Measurements from ENCODE around the gene ANKLE2.

The ANKLE2 gene

GRCh38 chr12:132690112-132690511 is 71.5 kb downstream of the ANKLE2 start:
- peaks cover 20% of the 10 kb centered on the region for H3K4me1 Mint-ChIP-seq (ENCODE audit: low read depth)
- no peak overlapping the region for H3K4me3 Mint-ChIP-seq
- no peak overlapping the region for H3K27ac Mint-ChIP-seq
- intact Hi-C loops (cut with micrococcal nuclease) = no loop called here
- H3K27me3 Mint-ChIP-seq = peaks cover 8% of the 10 kb centered on the region
- no peaks in the 10 kb centered on the region for H3K36me3 Mint-ChIP-seq (ENCODE audit: low read depth)
- no peaks in the 10 kb centered on the region for H3K9me3 Mint-ChIP-seq

- H3K27me3 Mint-ChIP-seq = peaks cover 8% of the 10 kb centered on the region
- no peaks in the 10 kb centered on the region for H3K9me3 Mint-ChIP-seq
- peaks cover 22% of the 10 kb centered on the region for H3K4me1 Mint-ChIP-seq (ENCODE audit: low read depth)
- no peaks in the 10 kb centered on the region for H3K36me3 Mint-ChIP-seq (ENCODE audit: low read depth)
- no peak overlapping the region for H3K27ac Mint-ChIP-seq
- intact Hi-C loops (cut with micrococcal nuclease) = no loop called here
- H3K4me3 Mint-ChIP-seq = peak overlapping the region; percentile 17
Measured at GRCh38 chr12:132689227-132689626, 72.4 kb downstream of the ANKLE2 start.

GRCh38 chr12:132687211-132688164 is 74.1 kb downstream of the ANKLE2 start, which contains the start of the genes POLE and PXMP2:
Gene POLE, minus strand, starts transcription at chr12:132687342. Its CDS starts 27 bp downstream, at chr12:132687315.
Gene PXMP2, plus strand, starts transcription at chr12:132687587. Its CDS starts 84 bp downstream, at chr12:132687671.
- no peaks in the 10 kb centered on the region for H3K36me3 Mint-ChIP-seq (ENCODE audit: low read depth)
- intact Hi-C loops (cut with micrococcal nuclease) = loop anchor here (2.0 kb wide), 1 partner anchor 23 kb away; the partner anchor contains the start of gene PGAM5
- peak within 1 kb of the TSS; percentile 85 for H3K4me3 Mint-ChIP-seq
- H3K27ac Mint-ChIP-seq = peak within 1 kb of the TSS; percentile 78
- H3K27me3 Mint-ChIP-seq = peaks cover 8% of the 10 kb centered on the region
- H3K9me3 Mint-ChIP-seq = no peaks in the 10 kb centered on the region
- H3K4me1 Mint-ChIP-seq (ENCODE audit: low read depth) = peaks cover 22% of the 10 kb centered on the region

- Mint-ChIP-seq H3K27ac (peak overlapping the region; percentile 78), H3K4me3 (peak overlapping the region; percentile 85)
- intact Hi-C loops (cut with micrococcal nuclease) = loop anchor here (2.0 kb wide), 1 partner anchor 24 kb away; the partner anchor contains the start of gene PGAM5
Measured at GRCh38 chr12:132686825-132687210, 74.8 kb downstream of the ANKLE2 start.

GRCh38 chr12:132685400-132685799 is 76.2 kb downstream of the ANKLE2 start:
- Mint-ChIP-seq H3K27me3 (peaks cover 8% of the 10 kb centered on the region), H3K9me3 (no peaks in the 10 kb centered on the region), H3K4me3 (no peak overlapping the region), H3K4me1 (ENCODE audit: low read depth) (peaks cover 22% of the 10 kb centered on the region), H3K27ac (no peak overlapping the region), H3K36me3 (ENCODE audit: low read depth) (peaks cover 10% of the 10 kb centered on the region)
- intact Hi-C loops (cut with micrococcal nuclease) = no loop called here

More at GRCh38 chr12:132686825-132687210, 74.8 kb downstream of the ANKLE2 start:
- Mint-ChIP-seq H3K4me1 (ENCODE audit: low read depth) (peaks cover 22% of the 10 kb centered on the region), H3K27me3 (peaks cover 8% of the 10 kb centered on the region), H3K9me3 (no peaks in the 10 kb centered on the region), H3K36me3 (ENCODE audit: low read depth) (no peaks in the 10 kb centered on the region)

- Mint-ChIP-seq H3K27me3 (no peaks in the 10 kb centered on the region), H3K27ac (no peak overlapping the region), H3K4me1 (ENCODE audit: low read depth) (no peaks in the 10 kb centered on the region), H3K9me3 (no peaks in the 10 kb centered on the region), H3K36me3 (ENCODE audit: low read depth) (peaks cover 90% of the 10 kb centered on the region), H3K4me3 (no peak overlapping the region)
- intact Hi-C loops (cut with micrococcal nuclease) = no loop called here
Measured at GRCh38 chr12:132677492-132677891, 84.1 kb downstream of the ANKLE2 start.

- H3K4me3 Mint-ChIP-seq = no peak overlapping the region
- no peaks in the 10 kb centered on the region for H3K9me3 Mint-ChIP-seq
- no peaks in the 10 kb centered on the region for H3K27me3 Mint-ChIP-seq
- intact Hi-C loops (cut with micrococcal nuclease) = no loop called here
- no peaks in the 10 kb centered on the region for H3K4me1 Mint-ChIP-seq (ENCODE audit: low read depth)
- H3K36me3 Mint-ChIP-seq (ENCODE audit: low read depth) = peaks cover 93% of the 10 kb centered on the region
- no peak overlapping the region for H3K27ac Mint-ChIP-seq
Measured at GRCh38 chr12:132675757-132676432, 85.7 kb downstream of the ANKLE2 start.
